PFSK-1 (cell line): ENCODE data around the gene CUBN.

Experiments used
- FOXP2 ChIP-seq: optimal IDR thresholded peaks from 2 replicates; pipeline ENCODE3; 2011; ENCODE audit warnings: borderline replicate concordance, control low read depth, inconsistent platforms; ENCODE audit not compliant: insufficient read depth; ENCODE audit errors: extremely low read length, extremely low read depth
- POLR2AphosphoS5 ChIP-seq: IDR thresholded peaks from 2 replicates; pipeline ENCODE4 v1.6.1; 2012; ENCODE audit warnings: low read depth, mild to moderate bottlenecking, control low read depth, low read length, moderate library complexity
- SIN3A ChIP-seq: IDR thresholded peaks from 2 replicates; pipeline ENCODE4 v1.6.1; 2012; ENCODE audit warnings: mild to moderate bottlenecking, low read length, moderate library complexity, borderline replicate concordance; ENCODE audit not compliant: insufficient read depth
- TAF1 ChIP-seq: IDR thresholded peaks from 2 replicates; pipeline ENCODE4 v1.6.1; 2012; ENCODE audit warnings: low read length, control low read depth, borderline replicate concordance; ENCODE audit not compliant: insufficient read depth
- TF ChIP-seq, protein P1 (sequence below), 2 experiments: IDR thresholded peaks; 2 replicates each; pipeline versions ENCODE4 v1.6.1 to v1.8.0; 2011 to 2012; ENCODE audit warnings: low read depth in 2 of 2, low read length in 2 of 2, control low read depth in 1 of 2, inconsistent platforms in 1 of 2, mild to moderate bottlenecking in 1 of 2, moderate library complexity in 1 of 2; ENCODE audit not compliant: insufficient read depth in 1 of 2

Gene CUBN

DNA sequence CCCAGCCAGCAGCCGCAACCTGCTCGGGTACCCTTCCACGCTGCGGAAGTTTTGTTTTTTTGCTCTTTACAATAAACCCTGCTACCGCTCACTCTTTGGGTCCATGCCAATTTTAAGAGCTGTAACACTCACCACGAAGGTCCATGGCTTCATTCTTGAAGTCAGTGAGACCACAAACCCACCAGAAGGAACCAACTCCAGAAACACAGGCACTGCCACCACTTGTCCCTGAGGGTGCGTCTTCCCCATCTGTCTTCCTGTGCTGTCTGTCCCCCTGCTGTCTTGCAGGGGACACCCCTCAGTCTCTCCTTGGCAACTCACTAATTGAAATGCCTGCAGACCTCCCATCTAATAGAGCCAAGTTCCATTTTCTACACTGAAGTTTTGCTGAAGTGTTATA, 263.8 kb downstream of the CUBN start:
- TF ChIP-seq TAF1 (no peak), FOXP2 (no peak), POLR2AphosphoS5 (no peak), SIN3A (no peak)
- TF ChIP-seq, protein P1, sequence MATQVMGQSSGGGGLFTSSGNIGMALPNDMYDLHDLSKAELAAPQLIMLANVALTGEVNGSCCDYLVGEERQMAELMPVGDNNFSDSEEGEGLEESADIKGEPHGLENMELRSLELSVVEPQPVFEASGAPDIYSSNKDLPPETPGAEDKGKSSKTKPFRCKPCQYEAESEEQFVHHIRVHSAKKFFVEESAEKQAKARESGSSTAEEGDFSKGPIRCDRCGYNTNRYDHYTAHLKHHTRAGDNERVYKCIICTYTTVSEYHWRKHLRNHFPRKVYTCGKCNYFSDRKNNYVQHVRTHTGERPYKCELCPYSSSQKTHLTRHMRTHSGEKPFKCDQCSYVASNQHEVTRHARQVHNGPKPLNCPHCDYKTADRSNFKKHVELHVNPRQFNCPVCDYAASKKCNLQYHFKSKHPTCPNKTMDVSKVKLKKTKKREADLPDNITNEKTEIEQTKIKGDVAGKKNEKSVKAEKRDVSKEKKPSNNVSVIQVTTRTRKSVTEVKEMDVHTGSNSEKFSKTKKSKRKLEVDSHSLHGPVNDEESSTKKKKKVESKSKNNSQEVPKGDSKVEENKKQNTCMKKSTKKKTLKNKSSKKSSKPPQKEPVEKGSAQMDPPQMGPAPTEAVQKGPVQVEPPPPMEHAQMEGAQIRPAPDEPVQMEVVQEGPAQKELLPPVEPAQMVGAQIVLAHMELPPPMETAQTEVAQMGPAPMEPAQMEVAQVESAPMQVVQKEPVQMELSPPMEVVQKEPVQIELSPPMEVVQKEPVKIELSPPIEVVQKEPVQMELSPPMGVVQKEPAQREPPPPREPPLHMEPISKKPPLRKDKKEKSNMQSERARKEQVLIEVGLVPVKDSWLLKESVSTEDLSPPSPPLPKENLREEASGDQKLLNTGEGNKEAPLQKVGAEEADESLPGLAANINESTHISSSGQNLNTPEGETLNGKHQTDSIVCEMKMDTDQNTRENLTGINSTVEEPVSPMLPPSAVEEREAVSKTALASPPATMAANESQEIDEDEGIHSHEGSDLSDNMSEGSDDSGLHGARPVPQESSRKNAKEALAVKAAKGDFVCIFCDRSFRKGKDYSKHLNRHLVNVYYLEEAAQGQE (IDR thresholded peaks at IDR 0.05; ENCODE audit: insufficient read depth in 1 of 2, low read depth in 2 of 2, low read length in 2 of 2), result no peak

DNA sequence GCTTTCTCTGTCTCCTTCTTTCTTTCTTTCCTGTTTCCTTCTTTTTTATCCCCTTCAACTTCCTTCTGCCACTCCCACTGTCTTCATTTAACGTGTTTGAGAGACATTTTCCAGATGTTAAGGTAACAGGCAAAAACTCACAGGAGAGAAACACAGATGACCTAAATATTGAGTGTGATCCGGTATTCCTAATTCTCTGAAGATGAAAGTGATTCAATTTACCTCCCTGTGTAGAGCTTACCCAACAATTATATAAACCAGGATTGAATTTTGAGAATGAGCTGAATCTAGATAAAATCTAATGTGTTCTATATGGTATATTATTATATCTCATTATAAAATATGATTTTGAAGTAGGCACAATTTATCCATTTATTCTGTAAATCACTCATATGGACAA, 265.8 kb downstream of the CUBN start:
- TF ChIP-seq, protein P1 (IDR thresholded peaks at IDR 0.05; ENCODE audit: insufficient read depth in 1 of 2, low read depth in 2 of 2, low read length in 2 of 2), result no peak
- no peak for TF ChIP-seq FOXP2
- no peak for TF ChIP-seq SIN3A
- TF ChIP-seq POLR2AphosphoS5, result no peak
- TF ChIP-seq TAF1, result no peak

DNA sequence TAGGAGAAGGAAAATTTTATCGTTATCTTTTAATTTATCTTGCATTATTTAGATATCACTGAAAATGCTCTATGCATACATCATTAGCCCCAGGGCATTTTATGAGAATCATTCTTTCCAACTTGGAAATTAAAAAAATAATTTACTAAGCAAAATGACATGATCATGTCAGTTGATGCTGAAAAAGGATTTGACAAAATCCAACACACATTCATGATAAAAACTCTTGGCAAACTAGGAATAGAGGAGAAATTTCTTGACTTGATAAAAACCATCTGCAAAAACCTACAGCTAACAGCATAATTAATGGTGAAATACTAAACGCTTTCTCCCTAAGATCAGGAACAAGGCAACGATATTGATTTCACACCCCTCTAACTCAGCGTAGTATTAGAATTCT, 272.2 kb downstream of the CUBN start:
- TF ChIP-seq POLR2AphosphoS5, result no peak

DNA sequence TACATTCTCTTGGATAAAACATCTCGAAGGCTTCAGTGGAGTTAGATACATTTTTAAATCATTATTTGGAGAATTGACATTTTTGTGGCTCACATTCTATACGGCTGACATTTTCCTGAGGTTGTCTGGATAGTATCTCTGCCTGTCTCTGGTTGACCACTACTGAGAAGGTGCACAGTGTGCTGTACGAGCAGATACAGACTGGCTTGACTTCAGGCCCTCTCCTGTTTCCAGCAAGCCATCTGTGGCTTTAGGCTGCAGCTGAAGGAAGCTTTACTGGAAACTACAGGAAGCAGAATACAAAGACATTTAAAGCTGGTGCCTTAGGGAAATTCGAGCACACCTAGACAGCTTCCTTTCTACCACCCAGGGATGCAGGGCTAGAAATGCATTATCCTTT, 273.0 kb downstream of the CUBN start:
- TF ChIP-seq FOXP2 (no peak), SIN3A (no peak), POLR2AphosphoS5 (no peak), TAF1 (no peak)
- TF ChIP-seq, protein P1 (IDR thresholded peaks at IDR 0.05; ENCODE audit: insufficient read depth in 1 of 2, low read depth in 2 of 2, low read length in 2 of 2), result no peak

DNA sequence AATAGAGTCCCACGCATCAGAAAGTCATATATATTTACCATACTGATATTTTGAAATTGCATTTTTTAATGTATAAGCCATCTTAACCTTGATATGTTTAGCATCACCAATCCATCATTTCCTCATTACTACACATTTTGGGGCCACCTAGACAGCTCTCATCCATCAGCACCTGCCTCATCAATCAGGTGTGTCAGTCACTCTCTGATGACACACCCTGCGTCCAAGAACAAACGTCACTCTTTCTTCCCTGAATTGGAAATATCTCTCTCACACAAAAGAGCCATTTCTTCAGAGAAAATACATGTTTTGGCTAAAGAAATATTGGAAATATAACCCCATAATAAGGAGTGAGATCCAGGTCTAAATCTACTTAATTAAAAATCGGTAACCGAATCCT, 273.5 kb downstream of the CUBN start:
- TF ChIP-seq, protein P1 (IDR thresholded peaks at IDR 0.05; ENCODE audit: insufficient read depth in 1 of 2, low read depth in 2 of 2, low read length in 2 of 2), result no peak
- TF ChIP-seq FOXP2 (no peak), SIN3A (no peak), TAF1 (no peak), POLR2AphosphoS5 (no peak)
